Esophagus muscularis mucosa (tissue), 4 donors: ENCODE results near the gene SLC2A2.

Experiments
- EP300 ChIP-seq: sonication (generic); formaldehyde crosslinking; IDR thresholded peaks from one replicate; pipeline ENCODE4 v1.6.1; 2017; ENCODE audit warnings: antibody characterized with exemption
- POLR2A ChIP-seq: fragments of 450-650 bp; IDR thresholded peaks from one replicate; pipeline ENCODE4 v1.6.1; 2017; ENCODE audit warnings: antibody characterized with exemption, moderate library complexity, mild to moderate bottlenecking, low read depth
- POLR2AphosphoS5 ChIP-seq, 2 donors: sonication (generic); formaldehyde crosslinking; IDR thresholded peaks; one replicate each; pipeline ENCODE4 v1.6.1; 2017; ENCODE audit warnings: antibody characterized with exemption in 2 of 2
- TF ChIP-seq, protein P1 (sequence below), 3 experiments: fragments of 200-600 bp in 2 of 3; fragments of 450-650 bp in 1 of 3; sonication (generic) in 2 of 3; IDR thresholded peaks; one replicate each; pipeline ENCODE4 v1.5.1; 2017 to 2019; ENCODE audit warnings: antibody characterized with exemption in 3 of 3, mild to moderate bottlenecking in 2 of 3, moderate library complexity in 1 of 3

DNA sequence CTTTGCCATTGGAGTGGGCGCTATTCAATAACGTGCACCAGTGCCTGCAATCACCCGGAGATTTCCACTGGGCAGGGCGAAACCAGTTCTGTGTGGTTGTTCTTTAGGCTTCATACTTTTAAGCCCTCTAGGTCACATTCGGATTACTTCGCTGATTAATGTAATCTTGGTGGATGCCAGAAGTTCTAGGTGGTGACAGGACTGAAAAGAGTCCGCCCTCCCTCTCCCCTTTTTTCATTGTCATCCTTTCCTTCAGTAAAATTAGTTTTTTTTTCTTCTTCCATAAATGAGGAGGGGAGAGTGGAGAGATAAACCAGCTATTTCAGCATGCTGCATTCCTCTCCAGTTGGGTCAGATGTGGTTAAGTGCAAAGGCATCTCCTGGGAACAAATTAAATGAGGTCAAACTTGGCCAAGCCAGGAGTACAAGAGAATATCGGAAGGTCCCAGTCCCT, 2.3 kb upstream of the SLC2A2 start:
- TF ChIP-seq, protein P1, sequence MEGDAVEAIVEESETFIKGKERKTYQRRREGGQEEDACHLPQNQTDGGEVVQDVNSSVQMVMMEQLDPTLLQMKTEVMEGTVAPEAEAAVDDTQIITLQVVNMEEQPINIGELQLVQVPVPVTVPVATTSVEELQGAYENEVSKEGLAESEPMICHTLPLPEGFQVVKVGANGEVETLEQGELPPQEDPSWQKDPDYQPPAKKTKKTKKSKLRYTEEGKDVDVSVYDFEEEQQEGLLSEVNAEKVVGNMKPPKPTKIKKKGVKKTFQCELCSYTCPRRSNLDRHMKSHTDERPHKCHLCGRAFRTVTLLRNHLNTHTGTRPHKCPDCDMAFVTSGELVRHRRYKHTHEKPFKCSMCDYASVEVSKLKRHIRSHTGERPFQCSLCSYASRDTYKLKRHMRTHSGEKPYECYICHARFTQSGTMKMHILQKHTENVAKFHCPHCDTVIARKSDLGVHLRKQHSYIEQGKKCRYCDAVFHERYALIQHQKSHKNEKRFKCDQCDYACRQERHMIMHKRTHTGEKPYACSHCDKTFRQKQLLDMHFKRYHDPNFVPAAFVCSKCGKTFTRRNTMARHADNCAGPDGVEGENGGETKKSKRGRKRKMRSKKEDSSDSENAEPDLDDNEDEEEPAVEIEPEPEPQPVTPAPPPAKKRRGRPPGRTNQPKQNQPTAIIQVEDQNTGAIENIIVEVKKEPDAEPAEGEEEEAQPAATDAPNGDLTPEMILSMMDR (IDR thresholded peaks at IDR 0.05), result no peak
- TF ChIP-seq EP300 (no peak), POLR2A (no peak), POLR2AphosphoS5 (IDR thresholded peaks at IDR 0.05) (no peak)
